Ovary (tissue), 3 donors: ENCODE data around the gene EPB41L4B.

Experiments
- EP300 ChIP-seq: sonication (generic); formaldehyde crosslinking; IDR thresholded peaks from one replicate; pipeline ENCODE4 v1.6.1; 2017; ENCODE audit warnings: antibody characterized with exemption
- POLR2A ChIP-seq: fragments of 450-650 bp; IDR thresholded peaks from one replicate; pipeline ENCODE4 v1.6.1; 2017; ENCODE audit warnings: antibody characterized with exemption, mild to moderate bottlenecking, moderate library complexity
- TF ChIP-seq, protein P1 (sequence below), 3 donors: fragments of 450-650 bp in 2 of 3; fragments of 200-600 bp in 1 of 3; IDR thresholded peaks; one replicate each; pipeline versions ENCODE4 v1.5.1 to v1.8.0; 2016 to 2022; ENCODE audit warnings: antibody characterized with exemption in 3 of 3, mild to moderate bottlenecking in 1 of 3
- donor health status: DM: no; HTN: no; CAD: no.

DNA sequence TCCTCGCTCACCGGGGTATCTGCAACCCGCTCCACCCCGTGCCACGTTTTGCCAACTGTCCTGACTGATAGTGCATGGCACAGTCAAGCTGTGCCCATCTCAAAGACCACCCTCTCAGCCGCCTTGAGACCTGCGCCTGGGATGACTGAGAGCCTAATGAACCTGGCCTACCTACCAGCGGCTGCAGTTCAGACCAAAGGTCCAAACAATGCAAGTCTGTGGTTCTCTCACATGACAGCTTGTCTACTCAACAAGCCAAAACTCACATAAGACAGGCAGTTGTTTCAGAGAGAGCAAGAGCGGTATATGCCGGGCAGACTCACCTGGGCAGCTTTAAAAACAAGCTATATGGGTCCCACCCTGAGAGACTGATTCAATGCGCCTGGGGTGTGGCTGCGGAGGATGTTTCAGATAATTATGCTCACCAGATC is 70.5 kb downstream of the EPB41L4B start:
- TF ChIP-seq EP300 (no peak), POLR2A (no peak)
- TF ChIP-seq, protein P1, sequence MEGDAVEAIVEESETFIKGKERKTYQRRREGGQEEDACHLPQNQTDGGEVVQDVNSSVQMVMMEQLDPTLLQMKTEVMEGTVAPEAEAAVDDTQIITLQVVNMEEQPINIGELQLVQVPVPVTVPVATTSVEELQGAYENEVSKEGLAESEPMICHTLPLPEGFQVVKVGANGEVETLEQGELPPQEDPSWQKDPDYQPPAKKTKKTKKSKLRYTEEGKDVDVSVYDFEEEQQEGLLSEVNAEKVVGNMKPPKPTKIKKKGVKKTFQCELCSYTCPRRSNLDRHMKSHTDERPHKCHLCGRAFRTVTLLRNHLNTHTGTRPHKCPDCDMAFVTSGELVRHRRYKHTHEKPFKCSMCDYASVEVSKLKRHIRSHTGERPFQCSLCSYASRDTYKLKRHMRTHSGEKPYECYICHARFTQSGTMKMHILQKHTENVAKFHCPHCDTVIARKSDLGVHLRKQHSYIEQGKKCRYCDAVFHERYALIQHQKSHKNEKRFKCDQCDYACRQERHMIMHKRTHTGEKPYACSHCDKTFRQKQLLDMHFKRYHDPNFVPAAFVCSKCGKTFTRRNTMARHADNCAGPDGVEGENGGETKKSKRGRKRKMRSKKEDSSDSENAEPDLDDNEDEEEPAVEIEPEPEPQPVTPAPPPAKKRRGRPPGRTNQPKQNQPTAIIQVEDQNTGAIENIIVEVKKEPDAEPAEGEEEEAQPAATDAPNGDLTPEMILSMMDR (IDR thresholded peaks at IDR 0.05): no peak
